OCI-LY7 (cell line): ENCODE data around the gene URB2. TPM values are rescaled to one million over a fixed set of nuclear protein-coding genes. Genes with fewer than 3 reads are reported as not detected.

ENCODE experiments used
- BruUV-seq: library from RNA; stranded (reverse); fragments of 400-500 nt; replicated peaks from 2 replicates; lab custom pipeline; 2021; lab: Mats Ljungman, UMichigan
- CTCF ChIA-PET: fragments of 300-600 bp; sonication (Branson Sonifier 250); formaldehyde crosslinking; loops from one replicate; lab custom pipeline; 2022; ENCODE audit warnings: antibody characterized with exemption; ENCODE audit not compliant: unreplicated experiment; lab: Charles Lee
- POLR2A ChIA-PET: fragments of 300-600 bp; sonication (Branson Sonifier 250); formaldehyde crosslinking; loops from one replicate; lab custom pipeline; 2022; ENCODE audit warnings: antibody characterized with exemption; lab: Charles Lee
- DNase-seq: peaks from one replicate; pipeline ENCODE4 v3.0.0-alpha.2; 2015; ENCODE audit warnings: low spot score
- H2AFZ ChIP-seq: fragments of 200-600 bp; sonication (generic), shearing (Covaris generic); 2 replicates; pipeline ENCODE4 v1.6.1; 2014; ENCODE audit warnings: mild to moderate bottlenecking, antibody characterized with exemption, low read length, moderate library complexity
- H3K27ac ChIP-seq: fragments of 200-600 bp; sonication (generic); 2 replicates; pipeline ENCODE4 v1.5.1; 2014; ENCODE audit warnings: mixed run types, low read depth, mild to moderate bottlenecking, moderate library complexity, low read length, inconsistent platforms; ENCODE audit not compliant: poor library complexity, severe bottlenecking
- H3K36me3 ChIP-seq: fragments of 200-600 bp; sonication (generic); 2 replicates; pipeline ENCODE4 v1.6.1; 2014; ENCODE audit warnings: mild to moderate bottlenecking, antibody characterized with exemption, low read length, moderate library complexity, mixed read lengths; ENCODE audit not compliant: insufficient read depth
- H3K4me1 ChIP-seq: fragments of 200-600 bp; sonication (generic); 2 replicates; pipeline ENCODE4 v1.5.1; 2014; ENCODE audit warnings: mild to moderate bottlenecking, low read length; ENCODE audit not compliant: insufficient read depth, poor library complexity, severe bottlenecking
- H3K4me2 ChIP-seq: fragments of 200-600 bp; sonication (generic); 2 replicates; pipeline ENCODE4 v1.6.1; 2014; ENCODE audit warnings: mild to moderate bottlenecking, low read length
- H3K4me3 ChIP-seq: fragments of 200-600 bp; sonication (generic); 2 replicates; pipeline ENCODE4 v1.5.1; 2014; ENCODE audit warnings: mild to moderate bottlenecking, low read depth, low read length; ENCODE audit not compliant: poor library complexity, severe bottlenecking
- H3K79me2 ChIP-seq: fragments of 200-600 bp; sonication (generic); 2 replicates; pipeline ENCODE4 v1.6.1; 2016; ENCODE audit warnings: low read depth, mild to moderate bottlenecking, low read length, moderate library complexity, mixed read lengths; ENCODE audit not compliant: insufficient read depth
- H3K9me2 ChIP-seq: fragments of 200-600 bp; sonication (generic); 2 replicates; pipeline ENCODE4 v1.6.1; 2016; ENCODE audit warnings: mild to moderate bottlenecking, low read length, mixed read lengths; ENCODE audit not compliant: insufficient read depth
- H3K9me3 ChIP-seq: fragments of 200-600 bp; sonication (generic); 2 replicates; pipeline ENCODE4 v1.6.1; 2014; ENCODE audit warnings: mild to moderate bottlenecking, mixed run types, low read length, mixed read lengths
- H4K20me1 ChIP-seq: fragments of 200-600 bp; sonication (generic); 2 replicates; pipeline ENCODE4 v1.6.1; 2014; ENCODE audit warnings: mild to moderate bottlenecking, antibody characterized with exemption, low read length, moderate library complexity, mixed read lengths; ENCODE audit not compliant: insufficient read depth
- CTCF ChIP-seq: fragments of 200-600 bp; sonication (generic); conservative IDR thresholded peaks from 2 replicates; pipeline ENCODE4 v1.5.1; 2014; ENCODE audit warnings: mild to moderate bottlenecking, antibody characterized with exemption, low read length, moderate library complexity, mixed read lengths
- EZH2phosphoT487 ChIP-seq: fragments of 200-600 bp; sonication (generic); IDR thresholded peaks from 2 replicates; pipeline ENCODE4 v1.6.1; 2018; ENCODE audit warnings: low read depth, borderline replicate concordance, mild to moderate bottlenecking, mixed run types, antibody characterized with exemption, low read length, moderate library complexity, mixed read lengths
- intact Hi-C: fragments of 100-400 bp; cut with micrococcal nuclease; formaldehyde crosslinking; loops from one replicate; pipeline ENCODE4 v1.10.0; 2022; ENCODE audit not compliant: unreplicated experiment
- total RNA-seq, 2 experiments: library from RNA; depleted of rRNA in 1 of 2; stranded (reverse); fragments of >200 nt in 1 of 2; shearing (Covaris generic) in 1 of 2; gene quantifications; 2 replicates each; pipeline ENCODE4 v1.2.3, GENCODE V29; 2014 to 2022

The URB2 gene
- total RNA-seq, 2 experiments from 2014 or later, result 25.1 to 30.2 TPM

GRCh38 chr1:229607370-229607769, 18.7 kb upstream of the URB2 start:
- no peaks in the 10 kb centered on the region for H4K20me1 ChIP-seq
- no peaks in the 10 kb centered on the region for H3K79me2 ChIP-seq
- DNase-seq, result no peak
- TF ChIP-seq EZH2phosphoT487, result no peak
- TF ChIP-seq CTCF, result no peak
- H3K9me3 ChIP-seq, result no peaks in the 10 kb centered on the region
- no TSS peak for BruUV-seq
- H3K4me3 ChIP-seq, result no peak overlapping the region
- intact Hi-C loops, result no loop called here
- peaks cover 95% of the 10 kb centered on the region for H3K36me3 ChIP-seq
- POLR2A ChIA-PET, result interaction anchor here (0.9 kb wide), 1 partner anchor 80 kb away, joined by 3 read pairs; no protein-coding TSS in a partner anchor
- no peak overlapping the region for H2AFZ ChIP-seq
- H3K4me2 ChIP-seq, result no peak overlapping the region
- no peak overlapping the region for H3K27ac ChIP-seq
- no peaks in the 10 kb centered on the region for H3K9me2 ChIP-seq
- H3K4me1 ChIP-seq, result no peaks in the 10 kb centered on the region
- CTCF ChIA-PET, result no interaction called here

- Histone ChIP-seq H2AFZ (no peak overlapping the region), H3K4me3 (no peak overlapping the region), H3K36me3 (peaks cover 95% of the 10 kb centered on the region), H3K4me1 (no peaks in the 10 kb centered on the region), H3K79me2 (no peaks in the 10 kb centered on the region), H4K20me1 (no peaks in the 10 kb centered on the region), H3K27ac (no peak overlapping the region), H3K4me2 (no peak overlapping the region), H3K9me3 (no peaks in the 10 kb centered on the region), H3K9me2 (no peaks in the 10 kb centered on the region)
- TF ChIP-seq EZH2phosphoT487 (no peak), CTCF (no peak)
- DNase-seq, result no peak
- CTCF ChIA-PET, result no interaction called here
- no TSS peak for BruUV-seq
- intact Hi-C loops, result no loop called here
- POLR2A ChIA-PET, result no interaction called here
These were observed 17.5 kb upstream of the URB2 start for GRCh38 chr1:229608590-229608989.

GRCh38 chr1:229613938-229614337, 12.1 kb upstream of the URB2 start:
- no peak for TF ChIP-seq CTCF
- TF ChIP-seq EZH2phosphoT487, result no peak
- Histone ChIP-seq H3K4me2 (no peak overlapping the region), H3K9me3 (no peaks in the 10 kb centered on the region), H3K4me3 (no peak overlapping the region), H3K9me2 (no peaks in the 10 kb centered on the region), H3K27ac (no peak overlapping the region), H4K20me1 (peaks cover 4% of the 10 kb centered on the region; the same call in 1 of the 2 replicates), H3K4me1 (no peaks in the 10 kb centered on the region), H2AFZ (no peak overlapping the region), H3K79me2 (peaks cover 38% of the 10 kb centered on the region), H3K36me3 (peaks cover 64% of the 10 kb centered on the region)
- ChIA-PET POLR2A (no interaction called here), CTCF (no interaction called here)
- intact Hi-C loops, result no loop called here
- no TSS peak for BruUV-seq
- no peak for DNase-seq
